PC-9 (cell line): ENCODE data around the gene OCA2.

ENCODE experiments used
- CTCF ChIP-seq: fragments of 200-600 bp; sonication (generic); conservative IDR thresholded peaks from 2 replicates; pipeline ENCODE4 v1.6.1; 2017; ENCODE audit warnings: mixed run types, antibody characterized with exemption, mild to moderate bottlenecking, moderate library complexity
- EZH2 ChIP-seq: fragments of 200-600 bp; sonication (generic); IDR thresholded peaks from 2 replicates; pipeline ENCODE4 v1.8.0; 2017; ENCODE audit warnings: antibody characterized with exemption, low read depth

GRCh38 chr15:27747997-27748396 lies 351.1 kb downstream of the OCA2 start:
- TF ChIP-seq CTCF, result no peak
- TF ChIP-seq EZH2, result no peak
